GM19240 (cell line): ENCODE results near the gene L2HGDH.

Source experiments
- DNase-seq: peaks from one replicate; pipeline ENCODE4 v3.0.0; 2011; ENCODE audit warnings: low spot score; ENCODE audit not compliant: insufficient read length

Gene L2HGDH

DNA sequence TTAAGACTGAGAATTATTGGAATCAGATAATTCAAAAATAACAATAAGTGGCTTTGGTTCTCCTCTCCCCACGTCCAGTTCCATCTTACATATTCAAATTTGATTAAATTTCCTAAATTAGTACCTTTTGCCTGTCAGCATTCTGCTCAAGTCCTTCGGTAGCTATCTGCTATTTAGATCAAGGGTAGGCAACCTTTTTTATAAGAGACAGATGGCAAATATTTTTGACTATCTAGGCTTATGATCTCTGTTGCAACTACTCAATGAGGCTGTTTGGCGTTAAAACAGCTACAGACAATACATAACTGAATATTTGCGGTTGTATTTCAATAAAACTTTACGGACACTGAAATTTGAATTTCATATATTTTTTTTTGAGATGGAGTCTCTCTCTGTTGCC is 21.7 kb downstream of the L2HGDH start:
- no peak for DNase-seq

- no peak for DNase-seq
Observed at GRCh38 chr14:50288146-50288545, 23.9 kb downstream of the L2HGDH start.

DNA sequence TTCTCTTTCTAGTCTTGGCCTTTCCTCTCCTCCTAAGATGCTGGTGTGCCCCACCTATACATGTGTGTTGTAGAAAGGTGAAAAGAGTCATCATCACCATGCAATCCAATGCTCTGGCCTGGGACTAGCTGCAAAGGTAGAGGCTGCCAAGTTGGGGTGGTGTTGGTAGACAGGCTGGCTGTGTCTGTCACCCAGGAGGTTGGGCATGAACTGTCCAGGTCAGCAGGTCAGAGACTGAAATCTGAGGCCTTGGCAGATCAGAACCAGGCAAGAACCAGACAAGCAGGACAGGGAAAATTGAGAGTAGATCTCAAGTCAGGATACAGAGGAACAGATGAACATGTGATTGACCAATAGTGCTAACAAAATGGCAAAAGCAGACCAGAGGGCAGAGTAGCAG is 26.2 kb downstream of the L2HGDH start:
- DNase-seq: no peak

DNA sequence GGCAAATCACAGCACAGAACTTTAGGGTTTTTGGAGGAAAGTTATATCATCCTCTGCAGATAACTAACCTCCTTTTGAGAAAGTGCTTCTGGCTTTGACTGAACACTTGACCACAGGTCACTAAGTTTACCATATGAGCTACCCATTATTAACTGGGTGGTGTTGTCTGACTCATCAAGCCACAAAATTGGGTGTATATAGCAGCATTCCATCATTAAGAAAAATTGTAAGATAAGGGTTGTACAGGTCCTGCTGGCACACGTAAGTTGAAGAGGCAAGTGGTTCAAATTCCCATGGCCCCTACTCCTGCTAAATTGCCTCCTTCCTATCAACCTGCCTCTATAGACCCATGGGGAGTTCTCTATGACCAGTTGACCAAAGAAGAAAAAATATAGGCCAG is 39.5 kb downstream of the L2HGDH start:
- no peak for DNase-seq

- no peak for DNase-seq
Observed at GRCh38 chr14:50270932-50271331, 41.1 kb downstream of the L2HGDH start.

GRCh38 chr14:50265029-50265428 is 47.0 kb downstream of the L2HGDH start:
- no peak for DNase-seq

DNA sequence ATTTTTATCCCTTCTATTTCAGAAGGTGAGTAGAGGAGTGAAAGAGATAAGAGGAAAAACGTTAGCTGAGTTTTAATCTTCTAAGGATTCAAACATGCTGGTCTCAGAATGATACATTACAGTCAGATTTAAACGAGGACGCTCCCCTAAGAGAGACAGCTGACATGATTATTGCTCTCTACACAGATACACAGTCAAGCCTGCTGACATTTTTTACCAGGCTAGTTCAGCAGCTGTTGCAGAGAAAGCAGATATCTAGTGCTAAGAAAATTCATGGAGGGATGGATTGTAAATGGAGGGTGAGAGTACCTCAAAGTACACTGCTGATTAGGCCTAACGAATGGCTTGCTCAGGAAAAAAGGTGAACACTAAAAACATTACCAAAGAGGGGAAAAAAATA is 48.7 kb downstream of the L2HGDH start:
- DNase-seq: no peak

DNA sequence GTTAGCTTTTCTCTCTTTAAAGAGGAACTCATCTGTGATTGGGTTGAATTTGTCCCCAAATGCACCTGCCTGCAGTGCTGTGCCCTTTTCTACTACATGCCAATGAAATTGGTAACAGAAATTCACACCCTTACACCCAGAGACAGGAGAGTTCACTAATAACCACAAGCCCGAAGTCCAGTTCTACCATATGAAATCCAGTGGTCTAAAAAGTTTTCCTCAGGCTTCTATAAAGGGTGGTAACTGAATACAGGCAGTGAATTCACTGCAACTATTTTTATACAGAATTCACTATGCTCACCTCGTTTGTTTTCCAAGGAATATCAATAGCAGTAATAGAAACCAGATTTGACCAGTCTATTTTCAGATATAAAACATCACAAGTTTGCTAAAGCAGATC is 49.2 kb downstream of the L2HGDH start:
- DNase-seq: no peak

- DNase-seq: no peak
Observed at GRCh38 chr14:50260511-50260910, 51.5 kb downstream of the L2HGDH start.

GRCh38 chr14:50260072-50260471 is 52.0 kb downstream of the L2HGDH start:
- no peak for DNase-seq

DNA sequence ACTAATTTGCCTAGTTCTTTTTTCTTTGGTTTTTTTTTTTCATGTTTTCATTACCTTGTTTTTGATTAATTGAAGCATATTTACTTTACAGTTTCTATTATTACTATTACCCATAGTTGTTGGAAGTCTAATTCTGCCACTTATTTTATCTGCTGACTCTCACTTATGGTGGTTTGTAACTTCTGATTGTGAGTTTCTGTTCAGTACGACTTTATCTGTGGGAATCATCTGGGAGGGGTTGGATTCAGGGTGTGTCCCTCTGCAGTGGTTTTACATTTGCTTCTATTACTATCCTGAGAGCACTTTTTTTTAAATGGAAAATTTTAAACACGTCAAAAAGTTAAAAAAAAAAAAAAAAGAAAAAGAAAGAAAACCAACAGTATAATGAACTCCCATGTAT is 54.3 kb downstream of the L2HGDH start:
- DNase-seq: no peak

- DNase-seq: no peak
Observed at GRCh38 chr14:50254248-50254647, 57.8 kb downstream of the L2HGDH start.

GRCh38 chr14:50249136-50249775 is 62.8 kb downstream of the L2HGDH start:
- no peak for DNase-seq

DNA sequence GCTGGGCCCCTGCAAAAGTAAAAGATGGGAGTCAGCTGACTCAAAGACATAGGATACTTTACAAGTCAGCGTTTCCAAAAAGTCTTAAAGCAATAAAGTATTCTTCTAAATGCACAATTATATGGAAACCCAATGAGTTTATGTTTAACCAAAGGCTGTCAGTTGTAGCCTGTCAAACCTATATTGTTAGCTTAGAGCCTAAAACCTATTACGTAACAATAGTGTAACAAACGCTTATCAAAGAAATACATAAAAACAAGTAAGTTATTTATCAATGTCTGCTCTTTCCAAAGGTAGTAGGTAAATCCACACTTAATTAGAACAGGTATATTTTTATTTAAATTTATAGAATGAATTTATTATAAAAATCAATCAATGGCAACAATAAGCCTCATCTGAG is 64.8 kb downstream of the L2HGDH start:
- DNase-seq: no peak

DNA sequence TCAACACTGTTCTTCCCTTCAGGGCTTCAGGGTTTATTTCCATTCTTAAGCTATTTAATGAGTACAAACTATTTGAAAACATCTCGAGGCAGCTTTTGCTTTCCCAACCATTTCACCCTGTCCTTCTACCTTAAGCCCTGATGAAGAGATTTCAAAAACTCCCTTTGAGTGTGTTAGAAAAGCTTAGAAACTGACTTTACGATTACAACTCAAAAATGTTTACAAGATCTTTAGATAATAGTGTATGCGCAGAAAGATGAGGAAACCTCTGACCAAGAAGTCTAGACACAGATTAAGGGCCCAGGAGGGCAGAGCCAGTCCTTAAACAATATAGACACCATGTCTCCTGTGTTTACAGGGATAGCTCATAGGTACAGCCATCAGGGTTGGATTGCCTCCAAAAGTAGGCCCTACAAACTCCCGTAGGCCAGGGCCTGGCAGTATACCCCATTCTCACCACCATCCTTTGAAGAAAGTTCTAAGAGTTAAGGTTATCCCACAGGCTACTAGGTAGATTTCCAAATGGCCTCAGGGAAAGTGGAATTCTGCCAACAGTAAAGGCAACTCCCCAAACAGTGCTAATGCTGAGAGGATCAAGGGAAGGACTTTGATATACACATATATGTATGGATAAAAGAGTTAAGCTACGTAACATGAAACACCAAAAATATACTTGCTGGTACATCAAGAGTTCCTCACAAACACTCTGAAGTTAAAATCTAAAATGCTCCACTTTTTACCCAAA is 69.3 kb downstream of the L2HGDH start:
- no peak for DNase-seq

- DNase-seq: no peak
Observed at GRCh38 chr14:50242096-50242495, 69.9 kb downstream of the L2HGDH start.

DNA sequence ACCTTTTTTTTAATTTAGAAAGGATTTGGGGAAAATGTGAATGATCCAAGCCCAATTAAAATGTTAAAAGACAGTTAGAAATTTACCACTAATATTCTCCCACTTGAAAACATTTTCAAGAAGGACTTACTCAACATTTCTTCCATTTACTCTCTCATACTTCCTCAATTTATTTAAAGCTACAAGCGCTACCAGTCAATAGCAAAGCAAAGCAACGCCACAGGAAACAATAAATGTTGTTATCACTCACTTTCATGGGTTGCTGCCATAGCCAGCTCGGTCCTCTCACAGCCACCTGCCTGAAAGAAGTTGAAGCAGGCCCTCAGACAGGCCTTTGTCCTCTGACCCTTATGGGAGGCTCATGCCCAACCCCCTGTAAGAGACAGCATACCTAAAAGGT is 74.6 kb downstream of the L2HGDH start:
- DNase-seq: no peak

DNA sequence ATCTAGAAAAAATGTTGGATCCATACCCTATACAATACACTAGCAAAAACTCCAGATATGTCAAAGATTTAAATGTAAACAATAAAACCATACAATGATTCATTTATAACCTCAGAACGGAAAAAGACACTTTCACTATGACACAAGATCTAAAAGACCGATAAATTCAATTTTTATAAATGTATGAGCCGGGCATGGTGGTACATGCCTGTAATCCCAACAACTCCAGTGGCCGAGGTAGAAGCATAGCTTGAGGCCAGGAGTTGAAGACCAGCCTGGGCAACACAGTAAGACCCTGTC is 78.1 kb downstream of the L2HGDH start:
- no peak for DNase-seq

- no peak for DNase-seq
Observed at GRCh38 chr14:50233166-50233950, 78.7 kb downstream of the L2HGDH start.

GRCh38 chr14:50232276-50232642 is 79.8 kb downstream of the L2HGDH start:
- DNase-seq: no peak

GRCh38 chr14:50231475-50232275 is 80.4 kb downstream of the L2HGDH start, which contains the start of gene SOS2:
SOS2 (minus strand) TSS chr14:50231578; CDS start chr14:50231283, 295 bp downstream.
- DNase-seq: peak; percentile 60
